Measurements from ENCODE around the gene DCUN1D3.
"Not testable (repeated sequence)": the region's sequence is repeated elsewhere in the genome, so short reads cannot be mapped to it uniquely, and the experiment has no call there.

Gene DCUN1D3, protein sequence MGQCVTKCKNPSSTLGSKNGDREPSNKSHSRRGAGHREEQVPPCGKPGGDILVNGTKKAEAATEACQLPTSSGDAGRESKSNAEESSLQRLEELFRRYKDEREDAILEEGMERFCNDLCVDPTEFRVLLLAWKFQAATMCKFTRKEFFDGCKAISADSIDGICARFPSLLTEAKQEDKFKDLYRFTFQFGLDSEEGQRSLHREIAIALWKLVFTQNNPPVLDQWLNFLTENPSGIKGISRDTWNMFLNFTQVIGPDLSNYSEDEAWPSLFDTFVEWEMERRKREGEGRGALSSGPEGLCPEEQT

DNA sequence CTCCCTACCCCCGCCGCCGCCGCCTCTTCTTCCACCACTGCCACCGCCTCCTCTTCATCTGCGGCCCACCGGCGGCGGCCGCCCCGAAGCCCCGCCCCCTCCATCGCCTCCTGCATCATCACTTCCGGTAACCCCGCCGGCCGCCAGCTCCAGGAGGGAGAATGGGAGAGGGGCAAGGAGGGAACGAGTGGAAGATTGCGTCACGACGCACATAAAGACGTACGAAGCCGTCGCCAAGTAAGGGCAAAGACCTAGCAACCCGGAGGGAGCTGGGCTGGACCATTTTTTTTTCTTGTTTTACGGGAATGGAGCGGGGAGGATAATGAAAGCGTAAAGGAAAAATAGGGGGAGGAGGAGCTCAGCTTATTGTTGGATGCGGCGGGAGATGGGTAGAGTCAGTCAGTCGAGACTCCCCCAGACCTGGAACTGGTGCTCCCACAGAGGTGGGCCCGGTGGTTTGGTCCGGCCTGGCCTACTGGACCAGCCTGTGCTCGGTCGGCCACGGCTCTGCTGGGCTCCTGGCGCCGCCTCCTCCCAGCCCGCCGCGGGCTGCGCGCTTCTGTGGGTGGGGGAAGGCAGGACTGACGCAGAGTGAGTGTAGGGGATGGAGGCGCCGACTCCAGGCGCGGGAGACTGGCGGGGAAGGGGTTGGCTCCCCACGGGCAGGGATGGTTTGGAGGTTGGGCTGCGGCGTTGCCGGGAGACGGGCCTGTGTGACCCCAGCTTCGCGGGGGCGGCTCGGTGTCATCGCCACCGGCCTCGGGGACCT is at the start of gene DCUN1D3, which contains the start of gene LYRM1:
Gene DCUN1D3 (minus strand): TSS at position 60 of the 769 bp plus-strand sequence. CDS start 37,820 bp downstream, outside the sequence.
Gene LYRM1 (plus strand): TSS at position 473 of the 769 bp plus-strand sequence. CDS start 14,785 bp downstream, outside the sequence.
- peak; percentile 100 for DNase-seq

DNA sequence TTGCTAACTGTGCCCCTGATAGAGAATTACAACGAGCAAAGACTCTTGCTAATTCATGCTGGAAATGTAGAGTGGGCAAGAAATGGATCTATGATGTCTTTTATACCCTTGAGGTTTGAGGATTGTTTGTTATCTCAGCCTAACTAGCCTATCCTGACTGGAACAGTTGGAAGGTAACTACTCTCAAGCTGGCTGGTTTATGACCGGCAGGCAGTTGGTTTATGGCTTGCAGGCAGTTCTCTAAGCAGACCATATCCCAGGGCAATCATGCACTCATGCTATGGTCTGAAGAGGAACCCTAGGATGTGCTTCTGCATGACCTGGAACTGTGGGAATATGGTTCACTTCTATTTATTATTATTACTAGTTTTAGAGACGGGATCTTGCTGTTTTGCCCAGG is 49.5 kb upstream of the DCUN1D3 start:
- no peak for DNase-seq

DNA sequence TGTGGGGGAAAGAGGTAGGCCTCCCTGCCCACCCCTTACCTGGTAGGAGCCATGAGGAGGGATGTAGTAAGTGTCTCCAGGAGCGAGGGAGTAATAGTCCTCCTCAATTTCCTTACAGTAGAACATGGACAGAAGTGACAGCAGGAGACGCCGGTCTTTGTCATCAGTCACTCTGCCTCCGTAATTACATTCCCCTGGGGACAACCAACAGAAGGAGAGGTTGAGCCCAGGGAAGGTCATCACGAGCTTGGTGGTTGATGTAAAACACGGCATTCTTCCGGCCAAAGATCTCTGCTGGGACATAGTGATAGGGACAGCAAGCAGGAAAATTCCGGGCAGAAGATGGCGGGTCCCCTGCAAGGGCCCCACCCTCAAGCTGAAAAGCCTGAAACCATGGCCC is 48.3 kb upstream of the DCUN1D3 start:
- no peak for DNase-seq

DNA sequence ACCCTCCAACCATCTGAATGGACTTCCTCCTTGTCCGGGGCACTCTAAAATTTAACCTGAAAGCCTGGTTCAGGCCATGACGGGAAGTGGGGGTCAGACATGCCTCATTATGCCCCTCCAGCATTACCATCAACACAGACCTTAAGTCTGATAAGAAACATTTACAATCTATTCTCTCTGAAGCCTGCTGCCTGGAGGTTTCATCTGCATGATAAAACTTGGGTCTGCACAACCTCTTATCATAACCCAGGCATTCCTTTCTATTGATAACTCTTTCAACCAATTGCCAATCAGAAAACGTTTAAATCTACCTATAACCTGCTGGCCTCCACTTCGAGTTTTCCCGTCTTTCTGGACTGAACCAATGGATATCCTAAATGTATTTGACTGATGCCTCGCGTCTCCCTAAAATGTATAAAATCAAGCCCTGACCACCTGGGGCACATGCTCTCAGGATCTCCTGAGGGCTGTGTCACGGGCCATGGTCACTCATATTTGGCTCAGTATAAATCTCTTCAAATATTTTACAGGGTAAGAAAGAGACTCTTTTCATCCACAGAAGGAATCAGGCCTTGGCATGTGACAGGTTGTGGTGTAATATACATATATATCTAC is 46.0 kb upstream of the DCUN1D3 start:
- no peak for DNase-seq

DNA sequence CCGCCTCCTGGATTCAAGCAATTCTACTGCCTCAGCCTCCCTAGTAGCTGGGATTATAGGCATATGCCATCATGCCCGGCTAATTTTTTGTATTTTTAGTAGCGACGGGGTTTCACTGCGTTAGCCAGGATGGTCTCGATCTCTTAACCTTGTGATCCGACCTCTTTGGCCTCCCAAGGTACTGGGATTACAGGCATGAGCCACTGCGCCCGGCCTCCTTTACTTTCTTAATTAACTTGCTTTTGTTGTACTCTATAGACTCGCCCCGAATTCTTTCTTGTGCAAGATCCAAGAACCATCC is 45.4 kb upstream of the DCUN1D3 start:
- DNase-seq: not testable (repeated sequence)

DNA sequence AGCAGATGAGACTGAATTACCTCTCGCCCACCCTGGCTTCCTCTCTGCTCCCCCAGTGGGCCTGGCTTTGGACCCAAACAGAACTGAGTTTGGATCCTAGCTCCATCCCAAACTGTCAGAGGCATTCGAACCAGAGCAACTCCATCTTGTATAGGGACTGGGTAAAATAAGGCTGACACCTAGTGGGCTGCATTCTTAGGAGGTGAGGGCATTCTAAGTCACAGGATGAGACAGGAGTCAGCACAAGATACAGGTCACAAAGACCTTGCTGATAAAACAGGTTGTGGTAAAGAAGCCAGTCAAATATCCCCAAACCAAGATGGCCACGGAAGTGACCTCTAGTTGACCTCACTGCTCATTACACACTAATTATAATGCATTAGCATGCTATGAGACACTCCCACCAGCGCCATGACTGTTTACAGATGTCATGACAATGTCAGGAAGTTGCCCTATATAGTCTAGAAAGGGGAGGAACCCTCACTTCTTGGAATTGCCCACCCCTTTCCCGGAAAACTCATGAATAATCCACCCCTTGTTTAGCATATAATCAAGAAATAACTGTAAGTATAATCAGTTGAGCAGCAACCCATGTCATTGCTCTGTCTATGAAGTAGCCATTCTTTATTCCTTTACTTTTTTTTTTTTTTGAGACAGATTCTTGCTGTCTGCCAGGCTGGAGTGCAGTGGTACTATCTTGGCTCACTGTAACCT is 44.9 kb upstream of the DCUN1D3 start:
- DNase-seq: peak; percentile 58

DNA sequence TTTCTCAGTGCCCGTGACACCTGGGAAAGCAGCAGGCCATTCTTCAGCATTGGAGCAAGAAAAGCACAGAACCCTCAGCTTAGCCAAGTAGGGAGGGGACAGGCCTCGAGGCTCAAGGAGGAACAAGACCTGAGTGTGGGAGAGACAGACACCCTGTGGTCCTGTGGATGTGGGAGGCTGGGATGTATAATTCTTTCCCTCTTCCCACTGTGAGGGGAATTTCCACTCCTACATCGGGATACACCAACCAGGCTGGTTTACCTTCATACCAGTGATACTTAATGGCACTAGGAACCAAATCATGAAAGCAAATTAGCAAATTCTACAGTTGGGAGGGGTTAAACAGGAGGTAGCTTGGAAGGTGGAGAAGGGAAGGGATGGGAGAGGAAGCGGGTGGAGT is 42.1 kb upstream of the DCUN1D3 start:
- DNase-seq: no peak

DNA sequence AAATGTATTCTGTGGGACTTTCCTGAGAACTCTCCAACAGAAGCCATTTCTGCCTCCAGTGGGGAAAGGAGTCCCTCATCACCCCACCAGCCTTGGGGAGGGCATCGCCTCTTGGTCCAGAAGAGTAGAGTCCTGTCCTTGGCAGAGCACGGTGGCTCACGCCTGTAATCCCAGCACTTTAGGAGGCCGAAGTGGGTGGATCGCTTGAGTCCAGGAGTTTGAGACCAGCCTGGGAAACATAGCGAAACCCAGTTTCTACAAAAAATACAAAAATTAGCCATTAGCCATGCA is 41.4 kb upstream of the DCUN1D3 start:
- no peak for DNase-seq

DNA sequence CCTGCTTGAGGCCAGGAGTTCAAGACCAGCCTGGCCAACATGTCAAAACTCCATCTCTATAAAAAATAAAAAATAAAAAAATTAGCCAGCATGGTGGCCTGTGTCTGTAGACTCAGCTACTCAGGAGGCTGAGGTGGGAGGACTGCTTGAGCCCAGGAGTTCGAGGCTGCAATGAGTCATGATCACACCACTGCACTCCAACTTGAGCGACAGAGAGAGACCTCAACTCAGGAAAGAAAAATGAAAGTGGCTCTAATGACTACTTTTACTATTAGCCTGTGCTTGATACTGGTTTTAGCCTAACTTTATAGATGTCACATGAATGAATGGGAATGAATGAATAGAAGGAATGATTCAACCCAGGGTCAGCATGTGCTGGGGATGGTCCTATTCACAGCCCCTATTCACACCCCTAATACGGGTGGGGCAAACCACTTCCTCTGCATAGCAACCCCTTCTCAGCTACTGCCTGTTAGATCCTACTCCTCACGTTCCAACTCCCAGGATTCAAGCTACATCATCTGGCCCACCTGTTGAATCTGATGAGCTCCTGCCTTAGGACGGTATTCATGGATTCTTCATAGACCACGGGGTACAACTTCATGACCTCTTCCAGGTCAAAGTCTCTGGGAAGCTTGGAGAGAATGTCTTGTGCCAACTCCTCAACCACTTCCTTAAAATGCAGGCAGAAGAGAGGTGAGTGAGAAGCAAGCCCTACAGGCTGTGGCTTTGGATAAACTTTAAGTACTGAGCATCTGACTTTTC is 40.9 kb upstream of the DCUN1D3 start:
- no peak for DNase-seq

DNA sequence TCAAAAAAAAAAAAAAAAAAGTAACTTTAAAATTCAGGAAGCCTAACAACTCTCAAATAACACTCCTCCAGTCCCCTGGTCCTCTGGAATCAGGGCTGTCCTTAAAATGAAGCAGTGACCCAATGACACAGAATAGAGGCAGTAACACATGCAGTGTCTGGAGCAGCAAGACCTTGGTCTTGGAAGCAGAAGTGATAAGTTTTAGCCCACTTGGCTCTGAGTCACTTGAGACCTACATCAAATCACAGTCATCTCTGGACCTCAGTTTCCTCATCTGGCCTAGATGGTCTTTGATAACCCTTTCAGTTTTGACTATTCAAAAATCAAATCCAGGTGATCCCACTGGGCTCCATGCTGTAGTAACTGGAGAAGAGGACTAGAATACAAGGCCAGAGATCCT is 39.5 kb upstream of the DCUN1D3 start:
- no peak for DNase-seq

DNA sequence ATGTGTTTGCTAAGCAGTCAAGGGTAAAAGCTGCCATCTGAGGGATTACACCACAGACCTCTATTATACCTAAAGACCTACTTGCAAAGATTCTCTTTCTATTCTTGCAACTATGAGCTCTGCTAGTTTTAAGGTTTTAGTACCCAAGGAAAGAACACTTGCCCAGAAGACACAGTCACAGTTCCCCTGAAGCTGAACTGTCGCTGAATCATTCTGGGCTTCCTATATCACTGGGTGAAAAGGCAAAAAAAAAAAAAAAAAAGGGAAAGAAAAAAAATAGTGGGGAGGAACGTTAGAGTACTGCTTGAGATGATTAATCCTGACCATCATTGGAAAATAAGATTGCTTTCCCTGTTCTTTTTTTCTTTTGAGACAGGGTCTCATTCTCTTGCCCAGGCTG is 38.3 kb upstream of the DCUN1D3 start:
- DNase-seq: peak; percentile 52

DNA sequence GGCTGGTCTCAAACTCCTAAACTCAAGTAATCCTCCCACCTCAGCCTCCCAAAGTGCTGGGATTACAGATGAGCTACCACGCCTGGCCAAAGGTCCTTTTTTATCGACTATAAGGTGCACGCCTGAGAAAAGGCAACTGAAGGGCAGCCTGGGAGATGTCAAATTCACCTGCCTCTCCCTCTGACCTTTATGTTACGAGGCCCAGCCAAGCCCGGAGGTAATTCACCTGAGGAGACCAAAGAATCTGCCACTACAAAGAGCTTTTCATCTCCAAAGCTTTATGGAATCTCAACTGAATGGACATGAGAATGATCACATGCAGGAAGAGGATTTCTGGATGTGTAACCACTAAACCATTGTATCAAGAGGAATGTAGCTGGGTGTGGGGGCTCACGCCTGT is 37.6 kb upstream of the DCUN1D3 start:
- no peak for DNase-seq

DNA sequence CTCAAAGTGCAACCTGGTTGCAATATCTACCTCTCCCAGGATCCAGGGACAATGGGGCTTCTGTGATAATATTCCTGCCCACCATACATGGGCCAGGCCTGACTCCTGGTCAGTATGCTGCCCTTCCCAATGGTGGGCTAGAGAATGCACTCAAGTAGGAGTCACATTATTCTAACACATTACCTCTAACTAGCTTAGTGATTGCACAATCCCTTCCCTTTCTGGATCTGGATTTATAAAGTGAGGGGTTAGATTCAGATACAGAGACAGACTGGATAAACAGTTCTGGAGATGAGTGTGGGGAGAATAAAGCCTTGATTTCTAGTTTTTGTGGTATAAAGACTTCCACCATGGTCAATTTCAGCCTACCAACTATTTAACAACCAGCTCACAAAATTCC is 33.4 kb upstream of the DCUN1D3 start:
- DNase-seq: no peak

DNA sequence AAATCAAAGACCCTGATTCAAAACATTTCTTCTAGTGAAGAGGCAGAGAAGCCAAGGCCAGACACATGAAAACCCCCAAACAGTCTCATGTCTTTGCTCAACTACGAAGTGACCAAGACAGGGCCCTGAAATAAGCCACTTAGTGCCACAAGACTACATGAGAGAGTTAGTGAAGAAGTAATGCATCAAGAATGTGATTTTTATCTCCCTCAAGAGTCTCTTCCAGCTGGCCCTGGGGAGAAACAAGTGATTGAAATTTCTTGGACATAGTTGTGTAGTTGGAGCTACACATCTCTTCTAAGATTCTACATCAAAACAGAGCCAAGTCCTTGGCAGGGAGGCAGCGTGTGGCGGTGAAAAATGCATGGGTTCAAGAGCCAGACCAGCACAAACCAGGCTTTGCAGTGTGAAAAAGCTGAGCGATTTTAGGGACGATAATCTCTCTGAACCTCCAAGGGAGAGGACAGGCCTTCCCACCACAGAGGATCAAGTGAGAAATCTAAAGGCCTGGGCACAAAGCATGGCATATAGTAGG is 31.0 kb upstream of the DCUN1D3 start:
- no peak for DNase-seq

DNA sequence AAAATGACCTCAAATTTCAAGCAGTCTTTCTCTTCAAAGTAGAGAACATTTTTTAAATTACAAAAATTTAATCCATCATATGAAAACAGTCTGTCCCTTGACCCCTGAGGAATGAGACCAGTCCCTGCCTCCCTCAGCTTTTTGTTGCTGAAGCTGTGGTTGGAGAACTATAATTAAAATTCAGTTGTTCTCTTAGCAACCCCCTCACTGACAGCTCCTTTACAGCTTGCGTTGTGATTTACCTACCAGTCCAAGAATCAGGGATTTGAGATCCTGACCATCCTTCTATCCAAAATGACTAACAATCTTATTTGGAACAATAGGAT is 30.2 kb upstream of the DCUN1D3 start:
- DNase-seq: no peak

DNA sequence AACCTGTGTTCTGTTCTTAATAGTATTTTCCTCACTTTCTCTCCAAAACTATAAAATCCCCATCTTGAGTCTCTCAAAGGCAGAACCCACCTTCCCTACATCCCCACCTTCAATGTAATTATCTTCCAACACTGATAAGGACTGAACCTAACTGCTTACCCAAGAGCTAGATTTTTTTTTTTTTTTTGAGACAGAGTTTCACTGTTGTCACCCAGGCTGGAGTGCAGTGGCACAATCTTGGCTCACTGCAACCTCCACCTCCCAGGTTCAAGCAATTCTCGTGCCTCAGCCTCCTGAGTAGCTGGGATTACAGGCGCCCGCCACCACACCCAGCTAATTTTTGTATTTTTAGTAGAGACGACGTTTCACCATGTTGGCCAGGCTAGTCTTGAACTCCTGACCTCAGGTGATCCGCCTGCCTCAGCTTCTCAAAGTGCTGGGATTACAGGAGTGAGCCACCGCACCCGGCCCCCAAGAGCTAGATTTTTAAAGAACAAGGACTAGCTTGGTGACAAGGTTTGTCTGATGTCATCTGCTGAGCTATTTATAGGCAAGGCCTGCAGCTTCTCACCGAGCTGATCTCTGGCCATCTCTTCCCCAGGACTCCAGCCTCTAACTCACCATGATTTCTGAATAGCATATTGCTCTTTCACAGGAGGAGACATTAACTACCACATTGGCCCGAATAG is 29.7 kb upstream of the DCUN1D3 start:
- not testable (repeated sequence) for DNase-seq

DNA sequence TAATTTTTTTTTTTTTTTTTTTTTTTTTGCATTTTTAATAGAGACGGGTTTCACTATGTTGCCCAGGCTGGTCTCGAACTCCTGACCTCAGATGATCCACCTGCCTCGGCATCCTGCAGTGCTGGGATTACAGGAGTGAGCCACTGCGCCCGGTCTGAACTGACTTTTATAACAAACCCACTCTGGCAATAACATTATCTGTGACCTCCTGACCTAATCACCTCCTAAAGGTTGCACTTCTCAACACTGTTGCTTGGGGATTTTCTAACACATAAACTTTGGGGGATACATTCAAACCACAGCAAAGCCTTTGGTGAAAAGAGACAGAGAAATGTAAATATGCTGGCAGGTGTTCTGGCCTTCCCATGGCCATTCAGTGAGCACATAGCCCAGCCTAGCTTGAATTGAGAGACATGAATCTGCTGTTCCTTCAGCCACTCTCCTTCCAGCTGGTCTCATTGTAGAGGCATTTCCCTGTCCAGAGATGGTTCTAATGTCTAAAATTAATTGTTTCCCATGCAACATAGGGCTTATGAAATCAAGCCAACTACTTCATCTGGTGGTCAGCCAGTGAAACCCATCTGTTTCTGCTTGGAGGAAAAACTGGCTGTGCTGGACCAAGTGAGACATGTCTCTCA is 28.7 kb upstream of the DCUN1D3 start:
- DNase-seq: no peak

DNA sequence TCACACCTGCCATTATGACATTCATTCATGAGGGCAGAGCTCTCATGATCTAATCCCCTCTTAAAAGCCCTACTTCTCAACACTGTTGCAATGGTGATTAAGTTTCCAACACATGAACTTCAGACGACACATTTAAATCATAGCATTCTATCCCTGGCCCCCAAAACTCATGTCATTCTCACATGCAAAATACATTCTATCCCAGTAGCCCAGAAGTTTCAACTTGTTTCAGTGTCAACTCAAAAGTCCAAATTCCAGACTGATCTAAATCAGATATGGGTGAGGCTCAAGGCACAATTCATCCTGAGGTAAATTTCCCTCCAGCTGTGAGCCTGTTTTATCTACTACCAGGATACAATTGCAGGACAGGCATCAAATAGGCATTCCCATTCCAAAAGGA is 25.6 kb upstream of the DCUN1D3 start:
- DNase-seq: no peak

DNA sequence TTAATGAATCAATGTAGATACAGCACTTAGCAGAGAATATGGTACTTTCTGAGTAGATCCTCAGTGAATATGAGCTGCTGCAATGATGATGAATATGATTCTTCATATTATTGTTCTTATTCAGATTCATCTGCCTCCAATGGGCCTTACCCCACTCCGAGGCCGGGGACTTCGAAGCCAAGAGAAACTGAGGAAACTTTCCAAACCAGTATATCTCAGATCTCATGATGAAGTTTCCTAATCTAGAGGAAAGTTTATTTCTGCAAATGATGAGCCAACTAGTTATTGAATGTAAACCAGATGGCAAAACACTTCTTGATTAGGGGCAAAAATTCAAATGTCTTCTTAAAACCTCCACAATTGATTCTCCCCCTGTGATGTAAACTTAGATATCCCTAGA is 23.7 kb upstream of the DCUN1D3 start:
- no peak for DNase-seq

DNA sequence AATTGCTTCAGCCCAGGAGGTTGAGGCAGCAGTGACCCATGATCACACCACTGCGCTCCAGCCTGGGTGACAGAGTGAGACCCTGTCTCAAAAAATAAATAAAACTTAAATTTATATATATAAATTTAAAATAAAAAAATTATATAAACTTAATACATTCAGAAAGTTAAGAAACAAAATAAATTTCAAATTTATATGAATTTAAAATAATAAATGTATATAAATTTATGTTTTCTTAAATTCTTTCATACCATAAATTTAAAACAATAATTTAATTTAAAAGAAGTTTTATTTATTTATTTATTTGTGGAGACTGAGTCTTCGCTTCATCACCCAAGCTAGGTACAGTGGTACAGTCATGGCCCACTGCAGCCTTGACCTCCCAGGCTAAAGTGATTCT is 20.6 kb upstream of the DCUN1D3 start:
- no peak for DNase-seq

DNA sequence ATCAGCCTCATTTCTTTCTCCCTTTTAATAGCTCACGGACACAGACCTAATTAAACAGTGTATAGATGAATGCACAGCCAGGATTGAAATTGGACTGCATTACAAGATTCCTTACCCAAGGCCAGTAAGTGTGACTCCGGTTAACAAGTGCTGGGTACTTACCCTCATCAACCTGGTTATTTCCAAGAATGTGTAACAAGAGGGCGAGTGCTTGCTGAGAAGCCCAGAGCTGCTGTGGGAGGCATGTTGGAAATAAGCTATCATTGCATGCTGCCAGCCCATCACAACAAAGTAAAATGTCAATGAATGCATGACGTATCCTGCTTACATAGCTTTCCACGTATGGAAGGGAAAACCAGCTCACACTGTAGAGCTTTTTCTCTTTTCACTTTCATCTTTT is 19.9 kb upstream of the DCUN1D3 start:
- no peak for DNase-seq
